IMR-90 (cell line): Measurements from ENCODE around the gene ITPKB. TPM values are rescaled to one million over a fixed set of nuclear protein-coding genes. Genes with fewer than 3 reads are reported as not detected.

Source experiments
- ATAC-seq: fragments of 200-7000 bp; cut with Tn5 transposase; 2 replicates; pipeline ENCODE4 v1.9.1; 2020; ENCODE audit warnings: low read depth, mild to moderate bottlenecking, moderate library complexity
- BruUV-seq: library from RNA; stranded (reverse); fragments of 400-500 nt; replicated peaks from 2 replicates; lab custom pipeline; 2021; lab: Mats Ljungman, UMichigan
- CTCF ChIA-PET: fragments of 300-600 bp; formaldehyde crosslinking; extraction: SDS; loops from one replicate; lab custom pipeline; 2021; ENCODE audit warnings: antibody characterized with exemption; lab: Yijun Ruan, JAX
- POLR2A ChIA-PET: fragments of 300-600 bp; sonication (Branson Sonifier 250); formaldehyde crosslinking; loops from one replicate; lab custom pipeline; 2022; ENCODE audit warnings: antibody characterized with exemption; ENCODE audit not compliant: unreplicated experiment; lab: Charles Lee
- DNase-seq: peaks from one replicate; pipeline ENCODE4 v3.0.0; 2013
- H2AFZ ChIP-seq: replicated peaks from 2 replicates; pipeline ENCODE3; 2013; ENCODE audit warnings: low read length, mild to moderate bottlenecking; ENCODE audit not compliant: poor library complexity
- H2AK5ac ChIP-seq: 2 replicates; pipeline ENCODE4 v1.6.1; 2013; ENCODE audit warnings: low read depth, low read length, inconsistent platforms
- H2AK9ac ChIP-seq: replicated peaks from 2 replicates; pipeline ENCODE3; 2013; ENCODE audit warnings: mild to moderate bottlenecking, low read depth, low read length, moderate library complexity; ENCODE audit not compliant: poor library complexity
- H2BK120ac ChIP-seq: 2 replicates; pipeline ENCODE4 v1.6.1; 2013; ENCODE audit warnings: low read depth, low read length, inconsistent platforms
- H2BK15ac ChIP-seq: 3 replicates; pipeline ENCODE4 v1.6.1; 2013; ENCODE audit warnings: low read depth, low read length, inconsistent platforms
- H2BK20ac ChIP-seq: 2 replicates; pipeline ENCODE4 v1.6.1; 2013; ENCODE audit warnings: low read depth, mild to moderate bottlenecking, inconsistent platforms, low read length, moderate library complexity
- H2BK5ac ChIP-seq: 2 replicates; pipeline ENCODE4 v1.6.1; 2013; ENCODE audit warnings: mild to moderate bottlenecking, low read depth, low read length, inconsistent platforms; ENCODE audit not compliant: poor library complexity, severe bottlenecking
- H3K14ac ChIP-seq: replicated peaks from 2 replicates; pipeline ENCODE4 v1.6.1; 2013; ENCODE audit warnings: low read depth, low read length, inconsistent platforms
- H3K18ac ChIP-seq: 2 replicates; pipeline ENCODE4 v1.6.1; 2013; ENCODE audit warnings: low read depth, low read length, control low read depth
- H3K23ac ChIP-seq: 2 replicates; pipeline ENCODE4 v1.6.1; 2013; ENCODE audit warnings: low read depth, low read length, inconsistent platforms
- H3K27ac ChIP-seq: 2 replicates; pipeline ENCODE4 v1.5.1; 2013; ENCODE audit warnings: mild to moderate bottlenecking, control low read depth, low read length; ENCODE audit not compliant: insufficient read depth
- H3K27me3 ChIP-seq: 2 replicates; pipeline ENCODE4 v1.6.1; 2013; ENCODE audit warnings: low read length; ENCODE audit not compliant: control insufficient read depth, insufficient read depth
- H3K36me3 ChIP-seq: 2 replicates; pipeline ENCODE4 v1.6.1; 2013; ENCODE audit warnings: low read length, mixed read lengths; ENCODE audit not compliant: control insufficient read depth, insufficient read depth
- H3K4ac ChIP-seq: 2 replicates; pipeline ENCODE4 v1.6.1; 2013; ENCODE audit warnings: low read depth, low read length, inconsistent platforms
- H3K4me1 ChIP-seq: 2 replicates; pipeline ENCODE4 v1.6.1; 2013; ENCODE audit warnings: low read length, mixed read lengths; ENCODE audit not compliant: control insufficient read depth, insufficient read depth
- H3K4me2 ChIP-seq: 2 replicates; pipeline ENCODE4 v1.6.1; 2013; ENCODE audit warnings: low read depth, mild to moderate bottlenecking, control low read depth, low read length, moderate library complexity
- H3K4me3 ChIP-seq: 2 replicates; pipeline ENCODE4 v1.5.1; 2013; ENCODE audit warnings: low read depth, mild to moderate bottlenecking, control low read depth, low read length, moderate library complexity; ENCODE audit not compliant: insufficient read depth
- H3K56ac ChIP-seq: 2 replicates; pipeline ENCODE4 v1.6.1; 2013; ENCODE audit warnings: low read length, inconsistent platforms; ENCODE audit not compliant: insufficient read depth; ENCODE audit errors: extremely low read depth
- H3K79me1 ChIP-seq, 2 experiments: 2 replicates each; pipeline ENCODE4 v1.6.1; 2013; ENCODE audit warnings: low read length in 2 of 2, inconsistent platforms in 1 of 2, low read depth in 1 of 2
- H3K9ac ChIP-seq: 2 replicates; pipeline ENCODE4 v1.6.1; 2013; ENCODE audit warnings: low read depth, low read length, control low read depth
- H3K9me1 ChIP-seq: 2 replicates; pipeline ENCODE4 v1.6.1; 2013; ENCODE audit warnings: low read length, inconsistent platforms; ENCODE audit not compliant: insufficient read depth
- H3K9me3 ChIP-seq: 2 replicates; pipeline ENCODE4 v1.6.1; 2013; ENCODE audit warnings: low read length; ENCODE audit not compliant: control insufficient read depth, insufficient read depth
- H4K20me1 ChIP-seq: 2 replicates; pipeline ENCODE4 v1.6.1; 2013; ENCODE audit warnings: low read length, inconsistent platforms; ENCODE audit not compliant: insufficient read depth
- H4K5ac ChIP-seq: 2 replicates; pipeline ENCODE4 v1.6.1; 2013; ENCODE audit warnings: mild to moderate bottlenecking, low read depth, low read length, control low read depth
- H4K8ac ChIP-seq, 2 experiments: 2 replicates each; pipeline ENCODE4 v1.6.1; 2013; ENCODE audit warnings: low read depth in 2 of 2, low read length in 2 of 2, control low read depth in 1 of 2, inconsistent platforms in 1 of 2
- H4K91ac ChIP-seq: 2 replicates; pipeline ENCODE4 v1.6.1; 2013; ENCODE audit warnings: low read depth, low read length, inconsistent platforms; ENCODE audit not compliant: insufficient read depth
- BHLHE40 ChIP-seq: fragments of 150-350 bp; IDR thresholded peaks from 2 replicates; pipeline ENCODE4 v1.6.1; 2016; ENCODE audit warnings: mild to moderate bottlenecking, low read depth, low read length
- RFX5 ChIP-seq: IDR thresholded peaks from 2 replicates; pipeline ENCODE4 v1.8.0; 2012; ENCODE audit warnings: low read depth, mild to moderate bottlenecking, low read length, moderate library complexity
- WGBS, 2 experiments: methylation state at CpG; one replicate each; pipeline versions ENCODE4 v1.1.5 to v1.1.7; 2013; ENCODE audit warnings: missing lambda C conversion rate in 2 of 2; ENCODE audit not compliant: insufficient read length in 1 of 2; ENCODE audit errors: extremely low coverage in 2 of 2; 5-methylcytosine and 5-hydroxymethylcytosine counted together
- dilution Hi-C: fragments of 300-500 bp; cut with HindIII; formaldehyde crosslinking; loops from one replicate; pipeline ENCODE4 v1.14.3; 2018; ENCODE audit warnings: low sequenced_read_pairs; ENCODE audit not compliant: unreplicated experiment
- in situ Hi-C: fragments of 300-500 bp; cut with MboI; formaldehyde crosslinking; loops from 3 replicates; pipeline ENCODE4 v1.14.3; 2019; ENCODE audit warnings: low sequenced_read_pairs, inconsistent platforms, mixed read lengths
- intact Hi-C: fragments of 100-400 bp; cut with micrococcal nuclease; formaldehyde crosslinking; loops from 2 replicates; pipeline ENCODE4 v1.10.0; 2022
- polyA plus RNA-seq, 3 experiments: library from polyadenylated mRNA; depleted of rRNA; stranded (reverse); fragments of >200 nt; gene quantifications; 2 replicates each; pipeline ENCODE4 v1.2.3, GENCODE V29; 2012; ENCODE audit warnings: low replicate concordance in 1 of 3
- total RNA-seq: library from RNA; depleted of rRNA; stranded (reverse); fragments of >200 nt; gene quantifications from 2 replicates; pipeline ENCODE4 v1.2.3, GENCODE V29; 2012

The ITPKB gene
- total and polyA plus RNA-seq, 2 of the 4 experiments (the other 2 are of a cell fraction), result 0.72 to 1.4 TPM

DNA sequence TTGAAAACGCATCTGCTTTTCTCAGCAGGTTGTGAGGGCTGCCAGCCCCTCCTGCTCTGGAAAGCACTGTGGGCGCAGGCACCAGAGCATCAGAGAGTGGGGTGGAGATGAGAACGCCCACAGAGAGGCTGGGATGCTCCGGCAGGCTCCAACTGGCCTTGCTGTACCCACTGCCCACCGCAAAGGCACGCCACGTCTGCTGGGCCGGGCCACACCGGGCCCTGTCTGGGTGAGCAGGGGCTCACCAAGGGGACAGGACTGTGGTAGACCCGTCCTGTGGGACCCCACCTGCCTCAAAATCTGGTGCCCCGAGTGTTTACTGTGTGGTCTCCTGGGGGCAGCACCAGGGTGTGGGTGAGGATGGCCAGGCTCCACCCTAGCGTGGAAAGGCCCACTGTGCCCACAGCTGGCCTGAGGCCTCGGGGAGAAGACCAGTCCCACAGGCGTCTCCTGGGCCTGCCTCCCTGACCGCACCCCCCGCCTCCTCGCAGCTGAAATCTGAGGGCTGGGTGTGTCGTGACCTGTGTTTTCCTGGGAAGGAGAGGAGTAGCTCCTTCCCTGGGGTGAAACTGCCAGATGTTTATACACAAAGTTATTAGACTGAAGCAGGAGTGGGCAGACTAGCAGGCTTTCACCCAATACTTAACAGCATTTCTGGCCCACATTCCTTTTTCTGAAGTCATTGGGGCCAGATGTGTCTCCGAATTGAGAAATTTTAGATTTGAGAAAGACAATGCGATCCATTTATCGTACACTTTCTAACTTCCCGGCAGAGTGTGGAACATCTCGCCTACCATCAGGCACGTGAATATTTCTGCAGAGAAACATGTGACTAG is 136.7 kb downstream of the ITPKB start:
- POLR2A ChIA-PET, result no interaction called here
- in situ Hi-C loops, result no loop called here

More for the DNA sequence above, 136.7 kb downstream of the ITPKB start:
- Histone ChIP-seq H4K20me1 (no peaks in the 10 kb centered on the region), H3K4me2 (peak overlapping the region; percentile 39), H3K79me1 (no peaks in the 10 kb centered on the region), H3K4me1 (peaks cover 4% of the 10 kb centered on the region; the same call in 1 of the 2 replicates), H2AK5ac (no peak overlapping the region), H3K9ac (no peak overlapping the region), H3K27ac (no peak overlapping the region; the same call in 1 of the 2 replicates), H2BK15ac (no peak overlapping the region), H3K4ac (no peak overlapping the region), H3K9me1 (no peaks in the 10 kb centered on the region), H3K14ac (no peak overlapping the region), H3K18ac (no peak overlapping the region; the same call in 1 of the 2 replicates), H3K23ac (no peak overlapping the region), H2AK9ac (no peak overlapping the region), H4K91ac (no peak overlapping the region), H3K56ac (no peak overlapping the region), H2AFZ (peak overlapping the region; percentile 26), H3K9me3 (no peaks in the 10 kb centered on the region), H4K5ac (no peak overlapping the region), H2BK120ac (no peak overlapping the region), H3K4me3 (no peak overlapping the region), H2BK5ac (no peak overlapping the region), H2BK20ac (no peak overlapping the region), H4K8ac (no peak overlapping the region), H3K27me3 (peaks cover 8% of the 10 kb centered on the region; the same call in 1 of the 2 replicates), H3K36me3 (no peaks in the 10 kb centered on the region)
- WGBS, 2 experiments, result 94% methylated on average over 5 of the region's 24 CpGs; no CpG with 5 or more reads in 1 of the 2 experiments
- DNase-seq (peak; percentile 78), ATAC-seq (peak; percentile 65)
- CTCF ChIA-PET, result no interaction called here
- dilution Hi-C loops (no loop called here), intact Hi-C loops (no loop called here)
- no peak for TF ChIP-seq RFX5
- peak; percentile 58; the same call in 1 of the 2 replicates for TF ChIP-seq BHLHE40
- BruUV-seq, result no TSS peak
